MM.1S (cell line): ENCODE data around the gene SEMA4D.

ENCODE experiments used
- EZH2 ChIP-seq: fragments of 300-600 bp; sonication (generic); optimal IDR thresholded peaks from 2 replicates; pipeline ENCODE3; 2017; ENCODE audit warnings: low read depth, mild to moderate bottlenecking, antibody characterized with exemption, low read length, mixed read lengths
- TF ChIP-seq, protein P1 (sequence below): fragments of 300-600 bp; sonication (generic); IDR thresholded peaks from 2 replicates; pipeline ENCODE4 v1.5.1; 2016; ENCODE audit warnings: antibody characterized with exemption, low read length, mixed read lengths

DNA sequence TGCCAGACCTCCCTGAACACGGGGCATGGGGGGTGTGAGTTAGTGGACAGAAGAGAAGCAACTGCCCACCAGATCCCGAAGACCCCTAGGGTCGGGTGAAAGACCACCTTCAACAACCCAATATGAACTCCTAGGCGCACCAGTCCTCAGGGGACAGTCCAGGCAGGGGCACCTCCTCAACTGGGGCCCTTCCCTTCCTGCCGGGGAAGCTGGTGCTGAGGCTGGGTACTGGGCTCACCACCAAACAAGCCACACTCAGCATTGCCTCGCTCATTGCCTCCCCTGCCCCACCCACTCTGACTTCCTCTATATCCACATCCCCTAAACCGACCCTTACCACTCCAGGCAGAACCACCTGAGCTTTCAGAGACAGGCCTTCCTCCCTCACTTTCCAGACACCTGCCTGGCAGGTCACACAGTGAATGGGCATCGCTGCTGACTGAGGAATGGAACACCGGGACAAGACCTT, 42.5 kb downstream of the SEMA4D start:
- TF ChIP-seq, protein P1, sequence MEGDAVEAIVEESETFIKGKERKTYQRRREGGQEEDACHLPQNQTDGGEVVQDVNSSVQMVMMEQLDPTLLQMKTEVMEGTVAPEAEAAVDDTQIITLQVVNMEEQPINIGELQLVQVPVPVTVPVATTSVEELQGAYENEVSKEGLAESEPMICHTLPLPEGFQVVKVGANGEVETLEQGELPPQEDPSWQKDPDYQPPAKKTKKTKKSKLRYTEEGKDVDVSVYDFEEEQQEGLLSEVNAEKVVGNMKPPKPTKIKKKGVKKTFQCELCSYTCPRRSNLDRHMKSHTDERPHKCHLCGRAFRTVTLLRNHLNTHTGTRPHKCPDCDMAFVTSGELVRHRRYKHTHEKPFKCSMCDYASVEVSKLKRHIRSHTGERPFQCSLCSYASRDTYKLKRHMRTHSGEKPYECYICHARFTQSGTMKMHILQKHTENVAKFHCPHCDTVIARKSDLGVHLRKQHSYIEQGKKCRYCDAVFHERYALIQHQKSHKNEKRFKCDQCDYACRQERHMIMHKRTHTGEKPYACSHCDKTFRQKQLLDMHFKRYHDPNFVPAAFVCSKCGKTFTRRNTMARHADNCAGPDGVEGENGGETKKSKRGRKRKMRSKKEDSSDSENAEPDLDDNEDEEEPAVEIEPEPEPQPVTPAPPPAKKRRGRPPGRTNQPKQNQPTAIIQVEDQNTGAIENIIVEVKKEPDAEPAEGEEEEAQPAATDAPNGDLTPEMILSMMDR, result no peak
- no peak for TF ChIP-seq EZH2
